Endometrial microvascular endothelial cells (primary cell): ENCODE results near the gene HOXB6. TPM values are rescaled to one million over a fixed set of nuclear protein-coding genes. Genes with fewer than 3 reads are reported as not detected.

Experiments
- in situ Hi-C: cut with HindIII; loops from 2 replicates; pipeline ENCODE4 v1.10.0; 2017; ENCODE audit warnings: low sequenced_read_pairs, low pct_unique_long_range_greater_than_20kb; ENCODE audit errors: inconsistent ontology term
- total RNA-seq: library from RNA; depleted of rRNA; stranded (reverse); fragments of >200 nt; gene quantifications from one replicate; pipeline ENCODE4 v1.2.3, GENCODE V29; 2015; ENCODE audit errors: inconsistent ontology term

Gene HOXB6
- total RNA-seq, 1 donor from 2014 or later = 26.3 TPM

- in situ Hi-C loops = no loop called here
Measured at GRCh38 chr17:48589060-48589830, 15.5 kb downstream of the HOXB6 start.

- in situ Hi-C loops = no loop called here
Measured at GRCh38 chr17:48588528-48588927, 16.3 kb downstream of the HOXB6 start.

GRCh38 chr17:48588074-48588415, 16.7 kb downstream of the HOXB6 start:
- in situ Hi-C loops = no loop called here

- in situ Hi-C loops = no loop called here
Measured at GRCh38 chr17:48587276-48588073, 17.3 kb downstream of the HOXB6 start.

- in situ Hi-C loops = no loop called here
Measured at GRCh38 chr17:48586355-48587258, 18.2 kb downstream of the HOXB6 start.

- in situ Hi-C loops = no loop called here
Measured at GRCh38 chr17:48584223-48584741, 20.5 kb downstream of the HOXB6 start.

- in situ Hi-C loops = no loop called here
Measured at GRCh38 chr17:48583708-48584222, 21.0 kb downstream of the HOXB6 start.

- in situ Hi-C loops = no loop called here
Measured at GRCh38 chr17:48582750-48583069, 22.1 kb downstream of the HOXB6 start.

GRCh38 chr17:48579760-48580554, 24.8 kb downstream of the HOXB6 start:
- in situ Hi-C loops = no loop called here

GRCh38 chr17:48579471-48579759, 25.4 kb downstream of the HOXB6 start:
- in situ Hi-C loops = no loop called here

GRCh38 chr17:48578616-48579470, 25.9 kb downstream of the HOXB6 start:
- in situ Hi-C loops = no loop called here

- in situ Hi-C loops = no loop called here
Measured at GRCh38 chr17:48577946-48578615, 26.7 kb downstream of the HOXB6 start, which contains the start of gene HOXB4. Gene HOXB4 (minus strand): TSS chr17:48578350. CDS start chr17:48578319, 31 bp downstream.

GRCh38 chr17:48577330-48577945, 27.3 kb downstream of the HOXB6 start:
- in situ Hi-C loops = no loop called here

- in situ Hi-C loops = no loop called here
Measured at GRCh38 chr17:48576479-48577309, 28.1 kb downstream of the HOXB6 start.

GRCh38 chr17:48575673-48576478, 28.9 kb downstream of the HOXB6 start:
- in situ Hi-C loops = no loop called here
